Measurements from ENCODE around the gene PTPRN2.

Gene PTPRN2

GRCh38 chr7:158022601-158023000 lies 565.0 kb downstream of the PTPRN2 start:
- Histone ChIP-seq H3K4me2 (ENCODE audit: low read length) (no peak overlapping the region), H3K27ac (ENCODE audit: low read depth, low read length) (no peak overlapping the region), H4K5ac (ENCODE audit: low read length) (no peak overlapping the region), H3K36me3 (ENCODE audit: control insufficient read depth, insufficient read depth, low read length) (no peaks in the 10 kb centered on the region), H2BK15ac (replicated peaks; ENCODE audit: low read depth) (no peak overlapping the region), H2BK5ac (ENCODE audit: low read length) (no peak overlapping the region), H3K18ac (ENCODE audit: low read length) (no peak overlapping the region), H3K79me1 (ENCODE audit: low read length) (no peaks in the 10 kb centered on the region), H2AK5ac (ENCODE audit: low read length) (no peak overlapping the region), H3K9ac (ENCODE audit: low read length) (no peak overlapping the region), H2BK120ac (ENCODE audit: low read depth, low read length) (no peak overlapping the region), H3K79me2 (ENCODE audit: control insufficient read depth, insufficient read depth, low read length) (no peaks in the 10 kb centered on the region), H3K4me1 (ENCODE audit: control insufficient read depth, low read depth, low read length) (no peaks in the 10 kb centered on the region), H3K27me3 (ENCODE audit: insufficient read depth, low read length, poor library complexity) (no peaks in the 10 kb centered on the region), H4K8ac (ENCODE audit: low read depth, low read length) (no peak overlapping the region), H3K56ac (ENCODE audit: low read length) (no peak overlapping the region), H3K4me3 (ENCODE audit: low read length) (no peak overlapping the region), H3K23ac (ENCODE audit: low read length) (no peak overlapping the region), H3K4ac (ENCODE audit: low read depth, low read length) (no peak overlapping the region)
- WGBS (ENCODE audit: extremely low coverage, insufficient coverage, low lambda C conversion rate): no CpG with 5 or more reads among the region's 9 CpGs
- no peak for DNase-seq

DNA sequence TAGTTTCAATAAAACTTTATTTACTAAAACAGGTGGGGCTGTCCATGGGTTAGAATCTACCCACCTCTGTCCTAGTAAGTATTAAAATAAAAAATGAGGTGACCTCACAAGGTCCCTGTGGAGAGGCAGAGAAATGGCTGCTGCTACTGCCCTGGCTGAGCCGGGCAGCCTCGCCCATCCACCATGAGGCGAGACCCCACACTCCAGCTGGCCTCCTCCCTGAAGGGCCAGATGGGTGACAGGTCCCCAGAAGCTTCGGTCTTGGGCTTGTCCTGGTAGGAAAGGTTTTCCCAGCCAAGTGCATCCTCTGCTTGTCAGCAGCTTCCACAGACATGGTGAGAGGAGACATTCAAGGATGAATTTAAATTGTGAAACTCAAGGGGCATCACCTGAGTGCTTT lies 565.8 kb downstream of the PTPRN2 start:
- H3K27ac ChIP-seq (ENCODE audit: low read depth, low read length): no peak overlapping the region
- H3K4me3 ChIP-seq (ENCODE audit: low read length): no peak overlapping the region
- no peaks in the 10 kb centered on the region for H3K27me3 ChIP-seq (ENCODE audit: insufficient read depth, low read length, poor library complexity)
- no peak overlapping the region for H3K18ac ChIP-seq (ENCODE audit: low read length)
- no peak overlapping the region for H2BK5ac ChIP-seq (ENCODE audit: low read length)
- no peaks in the 10 kb centered on the region for H3K79me2 ChIP-seq (ENCODE audit: control insufficient read depth, insufficient read depth, low read length)
- H3K4me1 ChIP-seq (ENCODE audit: control insufficient read depth, low read depth, low read length): no peaks in the 10 kb centered on the region
- H4K8ac ChIP-seq (ENCODE audit: low read depth, low read length): no peak overlapping the region
- no peak for DNase-seq
- no CpG with 5 or more reads among the region's 4 CpGs for WGBS (ENCODE audit: extremely low coverage, insufficient coverage, low lambda C conversion rate)
- no peak overlapping the region for H3K4ac ChIP-seq (ENCODE audit: low read depth, low read length)
- no peak overlapping the region for H3K56ac ChIP-seq (ENCODE audit: low read length)
- no peak overlapping the region for H3K23ac ChIP-seq (ENCODE audit: low read length)
- no peak overlapping the region for H4K5ac ChIP-seq (ENCODE audit: low read length)
- H3K9ac ChIP-seq (ENCODE audit: low read length): no peak overlapping the region
- H2BK120ac ChIP-seq (ENCODE audit: low read depth, low read length): no peak overlapping the region
- H2AK5ac ChIP-seq (ENCODE audit: low read length): no peak overlapping the region
- no peak overlapping the region for H2BK15ac ChIP-seq (replicated peaks; ENCODE audit: low read depth)
- no peaks in the 10 kb centered on the region for H3K79me1 ChIP-seq (ENCODE audit: low read length)
- no peak overlapping the region for H3K4me2 ChIP-seq (ENCODE audit: low read length)
- H3K36me3 ChIP-seq (ENCODE audit: control insufficient read depth, insufficient read depth, low read length): no peaks in the 10 kb centered on the region

DNA sequence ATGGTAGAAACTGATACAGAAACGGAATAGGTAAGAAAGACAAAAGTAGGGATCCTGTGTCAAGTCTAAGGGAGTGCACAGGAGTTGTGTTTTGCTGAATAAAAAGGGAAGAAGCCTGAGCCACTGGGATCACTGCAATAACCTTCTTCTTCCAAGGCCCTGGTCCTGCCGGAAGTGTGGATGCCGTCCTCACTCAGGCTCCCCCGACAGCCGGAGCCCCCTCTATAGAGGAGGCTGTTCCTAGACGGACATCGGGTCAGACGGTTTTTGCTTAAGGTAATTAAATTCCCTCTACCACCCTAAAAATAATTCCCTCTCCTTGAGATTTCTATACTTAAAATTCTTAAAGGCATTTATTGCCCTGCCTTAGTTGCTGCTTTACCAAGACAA lies 566.9 kb downstream of the PTPRN2 start:
- Histone ChIP-seq H3K4ac (ENCODE audit: low read depth, low read length) (no peak overlapping the region), H3K18ac (ENCODE audit: low read length) (no peak overlapping the region), H3K56ac (ENCODE audit: low read length) (no peak overlapping the region), H3K4me3 (ENCODE audit: low read length) (no peak overlapping the region), H3K9ac (ENCODE audit: low read length) (no peak overlapping the region), H3K36me3 (ENCODE audit: control insufficient read depth, insufficient read depth, low read length) (no peaks in the 10 kb centered on the region), H3K79me2 (ENCODE audit: control insufficient read depth, insufficient read depth, low read length) (no peaks in the 10 kb centered on the region), H2BK120ac (ENCODE audit: low read depth, low read length) (no peak overlapping the region), H2BK5ac (ENCODE audit: low read length) (no peak overlapping the region), H4K5ac (ENCODE audit: low read length) (no peak overlapping the region), H3K79me1 (ENCODE audit: low read length) (no peaks in the 10 kb centered on the region), H3K4me1 (ENCODE audit: control insufficient read depth, low read depth, low read length) (peaks cover 3% of the 10 kb centered on the region), H3K27ac (ENCODE audit: low read depth, low read length) (no peak overlapping the region), H4K8ac (ENCODE audit: low read depth, low read length) (no peak overlapping the region), H3K27me3 (ENCODE audit: insufficient read depth, low read length, poor library complexity) (no peaks in the 10 kb centered on the region), H2AK5ac (ENCODE audit: low read length) (no peak overlapping the region), H3K23ac (ENCODE audit: low read length) (no peak overlapping the region), H3K4me2 (ENCODE audit: low read length) (no peak overlapping the region), H2BK15ac (replicated peaks; ENCODE audit: low read depth) (no peak overlapping the region)
- no CpG with 5 or more reads among the region's 8 CpGs for WGBS (ENCODE audit: extremely low coverage, insufficient coverage, low lambda C conversion rate)
- no peak for DNase-seq

DNA sequence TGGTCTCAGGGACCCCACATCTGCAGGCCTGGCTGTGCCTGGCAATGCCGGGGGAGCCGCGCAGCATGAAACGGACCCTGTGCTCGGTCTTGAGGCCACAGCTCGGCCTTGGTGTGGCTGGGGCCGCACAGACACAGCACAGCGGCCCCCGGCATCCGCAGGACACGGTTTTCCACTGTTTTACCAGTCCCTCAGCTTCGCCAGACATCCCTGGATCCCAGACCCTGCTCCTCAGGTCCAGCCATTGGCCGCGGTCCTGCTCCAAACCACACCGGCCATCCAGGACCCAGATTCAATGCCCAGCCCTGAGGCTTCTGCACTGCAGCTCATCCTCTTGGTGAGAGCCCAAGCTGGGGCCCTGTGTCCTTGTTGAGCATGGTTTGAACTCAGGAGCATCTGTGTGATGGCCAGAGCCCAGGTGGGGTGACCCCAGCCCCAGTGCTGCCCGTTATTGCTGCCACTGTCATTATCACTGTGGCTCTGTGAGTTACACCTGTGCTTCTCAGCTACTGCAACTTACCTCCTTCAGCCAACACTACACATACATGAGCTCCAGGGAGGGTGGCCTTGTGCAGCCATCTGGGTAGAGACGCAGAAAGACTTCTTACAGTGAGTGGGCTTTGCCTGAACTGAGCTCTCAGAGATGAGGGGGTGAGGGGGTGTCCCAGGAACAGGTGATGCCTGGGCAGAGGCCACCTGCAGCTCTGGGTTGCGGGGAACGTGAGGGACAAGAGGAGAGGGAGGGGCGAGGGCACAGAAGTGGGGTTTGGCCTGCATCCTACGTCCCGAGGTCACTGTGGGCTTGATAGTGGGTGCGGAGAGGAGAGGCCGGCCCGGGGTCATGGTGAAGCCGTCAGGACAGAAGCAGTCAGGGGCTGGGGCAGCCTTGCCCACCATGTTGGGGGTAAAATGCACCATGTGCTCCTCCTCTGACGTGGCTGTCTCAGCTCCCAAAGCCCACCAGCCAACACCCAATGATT lies 567.6 kb downstream of the PTPRN2 start:
- no peaks in the 10 kb centered on the region for H3K27me3 ChIP-seq (ENCODE audit: insufficient read depth, low read length, poor library complexity)
- H2AK5ac ChIP-seq (ENCODE audit: low read length): no peak overlapping the region
- H2BK15ac ChIP-seq (replicated peaks; ENCODE audit: low read depth): no peak overlapping the region
- H3K79me2 ChIP-seq (ENCODE audit: control insufficient read depth, insufficient read depth, low read length): no peaks in the 10 kb centered on the region
- WGBS (ENCODE audit: extremely low coverage, insufficient coverage, low lambda C conversion rate): no CpG with 5 or more reads among the region's 27 CpGs
- no peak overlapping the region for H3K23ac ChIP-seq (ENCODE audit: low read length)
- H4K5ac ChIP-seq (ENCODE audit: low read length): no peak overlapping the region
- no peak overlapping the region for H2BK120ac ChIP-seq (ENCODE audit: low read depth, low read length)
- no peak overlapping the region for H3K4me2 ChIP-seq (ENCODE audit: low read length)
- no peak overlapping the region for H3K4me3 ChIP-seq (ENCODE audit: low read length)
- no peak overlapping the region for H3K56ac ChIP-seq (ENCODE audit: low read length)
- H3K36me3 ChIP-seq (ENCODE audit: control insufficient read depth, insufficient read depth, low read length): no peaks in the 10 kb centered on the region
- DNase-seq: no peak
- H3K79me1 ChIP-seq (ENCODE audit: low read length): no peaks in the 10 kb centered on the region
- H3K18ac ChIP-seq (ENCODE audit: low read length): no peak overlapping the region
- H2BK5ac ChIP-seq (ENCODE audit: low read length): no peak overlapping the region
- no peak overlapping the region for H3K4ac ChIP-seq (ENCODE audit: low read depth, low read length)
- no peak overlapping the region for H3K9ac ChIP-seq (ENCODE audit: low read length)
- no peak overlapping the region for H3K27ac ChIP-seq (ENCODE audit: low read depth, low read length)
- H3K4me1 ChIP-seq (ENCODE audit: control insufficient read depth, low read depth, low read length): peaks cover 3% of the 10 kb centered on the region
- no peak overlapping the region for H4K8ac ChIP-seq (ENCODE audit: low read depth, low read length)

GRCh38 chr7:158018971-158019645 lies 568.5 kb downstream of the PTPRN2 start:
- Histone ChIP-seq H3K79me1 (ENCODE audit: low read length) (no peaks in the 10 kb centered on the region), H3K9ac (ENCODE audit: low read length) (no peak overlapping the region), H3K36me3 (ENCODE audit: control insufficient read depth, insufficient read depth, low read length) (no peaks in the 10 kb centered on the region), H3K27me3 (ENCODE audit: insufficient read depth, low read length, poor library complexity) (no peaks in the 10 kb centered on the region), H2BK5ac (ENCODE audit: low read length) (no peak overlapping the region), H3K4me2 (ENCODE audit: low read length) (no peak overlapping the region), H4K5ac (ENCODE audit: low read length) (no peak overlapping the region), H2BK15ac (replicated peaks; ENCODE audit: low read depth) (no peak overlapping the region), H2AK5ac (ENCODE audit: low read length) (no peak overlapping the region), H3K4ac (ENCODE audit: low read depth, low read length) (no peak overlapping the region), H2BK120ac (ENCODE audit: low read depth, low read length) (no peak overlapping the region), H3K56ac (ENCODE audit: low read length) (no peak overlapping the region), H3K4me1 (ENCODE audit: control insufficient read depth, low read depth, low read length) (peaks cover 3% of the 10 kb centered on the region), H3K23ac (ENCODE audit: low read length) (no peak overlapping the region), H4K8ac (ENCODE audit: low read depth, low read length) (no peak overlapping the region), H3K27ac (ENCODE audit: low read depth, low read length) (no peak overlapping the region), H3K79me2 (ENCODE audit: control insufficient read depth, insufficient read depth, low read length) (no peaks in the 10 kb centered on the region), H3K4me3 (ENCODE audit: low read length) (no peak overlapping the region), H3K18ac (ENCODE audit: low read length) (no peak overlapping the region)
- no peak for DNase-seq
- no CpG with 5 or more reads among the region's 20 CpGs for WGBS (ENCODE audit: extremely low coverage, insufficient coverage, low lambda C conversion rate)
